ENCODE results near the gene SCML1.

GRCh38 chrX:17738737-17739535 is 1.6 kb downstream of the SCML1 start:
- TF ChIP-seq CTCF (IDR thresholded peaks at IDR 0.05) (no peak), POLR2A (IDR thresholded peaks at IDR 0.05) (no peak)

Data from sigmoid colon (tissue), 3 donors.